ENCODE data around the gene FXR2. TPM values are rescaled to one million over a fixed set of nuclear protein-coding genes. Genes with fewer than 3 reads are reported as not detected.

FXR2 gene
- polyA plus RNA-seq, 1 donor from 2014 or later: 118 TPM

DNA sequence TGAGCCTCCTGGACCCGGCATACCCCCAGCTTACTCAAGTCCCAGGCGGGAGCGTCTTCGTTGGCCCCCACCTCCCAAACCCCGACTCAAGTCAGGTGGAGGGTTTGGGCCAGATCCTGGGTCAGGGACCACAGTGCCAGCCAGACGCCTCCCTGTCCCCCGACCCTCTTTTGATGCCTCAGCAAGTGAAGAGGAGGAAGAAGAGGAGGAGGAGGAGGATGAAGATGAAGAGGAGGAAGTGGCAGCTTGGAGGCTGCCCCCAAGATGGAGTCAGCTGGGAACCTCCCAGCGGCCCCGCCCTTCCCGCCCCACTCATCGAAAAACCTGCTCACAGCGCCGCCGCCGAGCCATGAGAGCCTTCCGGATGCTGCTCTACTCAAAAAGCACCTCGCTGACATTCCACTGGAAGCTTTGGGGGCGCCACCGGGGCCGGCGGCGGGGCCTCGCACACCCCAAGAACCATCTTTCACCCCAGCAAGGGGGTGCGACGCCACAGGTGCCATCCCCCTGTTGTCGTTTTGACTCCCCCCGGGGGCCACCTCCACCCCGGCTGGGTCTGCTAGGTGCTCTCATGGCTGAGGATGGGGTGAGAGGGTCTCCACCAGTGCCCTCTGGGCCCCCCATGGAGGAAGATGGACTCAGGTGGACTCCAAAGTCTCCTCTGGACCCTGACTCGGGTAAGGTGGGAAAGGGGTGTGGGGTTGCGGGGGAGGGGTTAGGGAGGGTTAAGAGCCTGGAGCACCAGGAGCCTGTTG, 51.4 kb downstream of the FXR2 start:
- Histone ChIP-seq H3K27ac (ENCODE audit: low read length) (no peak overlapping the region), H4K20me1 (ENCODE audit: insufficient read depth) (no peaks in the 10 kb centered on the region), H3K36me3 (ENCODE audit: insufficient read depth, low read length) (no peaks in the 10 kb centered on the region), H3K79me2 (replicated peaks; ENCODE audit: insufficient read depth, low read length) (peaks cover 18% of the 10 kb centered on the region), H3K4me3 (ENCODE audit: low read length) (peak overlapping the region; percentile 90), H2AFZ (ENCODE audit: low read depth, low read length) (no peak overlapping the region), H3K4me2 (ENCODE audit: low read length) (peak overlapping the region; percentile 100), H3K9ac (ENCODE audit: low read length) (peak overlapping the region; percentile 89), H3F3A (ENCODE audit: insufficient read depth, low read length, poor library complexity, severe bottlenecking) (no peaks in the 10 kb centered on the region), H3K9me2 (ENCODE audit: insufficient read depth, low read length) (no peaks in the 10 kb centered on the region), H3K9me3 (ENCODE audit: low read length) (no peaks in the 10 kb centered on the region), H3K27me3 (ENCODE audit: insufficient read depth, low read depth, low read length) (no peaks in the 10 kb centered on the region)
- TF ChIP-seq, protein P1, sequence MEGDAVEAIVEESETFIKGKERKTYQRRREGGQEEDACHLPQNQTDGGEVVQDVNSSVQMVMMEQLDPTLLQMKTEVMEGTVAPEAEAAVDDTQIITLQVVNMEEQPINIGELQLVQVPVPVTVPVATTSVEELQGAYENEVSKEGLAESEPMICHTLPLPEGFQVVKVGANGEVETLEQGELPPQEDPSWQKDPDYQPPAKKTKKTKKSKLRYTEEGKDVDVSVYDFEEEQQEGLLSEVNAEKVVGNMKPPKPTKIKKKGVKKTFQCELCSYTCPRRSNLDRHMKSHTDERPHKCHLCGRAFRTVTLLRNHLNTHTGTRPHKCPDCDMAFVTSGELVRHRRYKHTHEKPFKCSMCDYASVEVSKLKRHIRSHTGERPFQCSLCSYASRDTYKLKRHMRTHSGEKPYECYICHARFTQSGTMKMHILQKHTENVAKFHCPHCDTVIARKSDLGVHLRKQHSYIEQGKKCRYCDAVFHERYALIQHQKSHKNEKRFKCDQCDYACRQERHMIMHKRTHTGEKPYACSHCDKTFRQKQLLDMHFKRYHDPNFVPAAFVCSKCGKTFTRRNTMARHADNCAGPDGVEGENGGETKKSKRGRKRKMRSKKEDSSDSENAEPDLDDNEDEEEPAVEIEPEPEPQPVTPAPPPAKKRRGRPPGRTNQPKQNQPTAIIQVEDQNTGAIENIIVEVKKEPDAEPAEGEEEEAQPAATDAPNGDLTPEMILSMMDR (IDR thresholded peaks at IDR 0.05; ENCODE audit: poor library complexity, severe bottlenecking): no peak
- no peak for TF ChIP-seq EZH2 (IDR thresholded peaks at IDR 0.05; ENCODE audit: borderline replicate concordance, insufficient read depth, low read length, poor library complexity, severe bottlenecking)
- TF ChIP-seq, protein P2, sequence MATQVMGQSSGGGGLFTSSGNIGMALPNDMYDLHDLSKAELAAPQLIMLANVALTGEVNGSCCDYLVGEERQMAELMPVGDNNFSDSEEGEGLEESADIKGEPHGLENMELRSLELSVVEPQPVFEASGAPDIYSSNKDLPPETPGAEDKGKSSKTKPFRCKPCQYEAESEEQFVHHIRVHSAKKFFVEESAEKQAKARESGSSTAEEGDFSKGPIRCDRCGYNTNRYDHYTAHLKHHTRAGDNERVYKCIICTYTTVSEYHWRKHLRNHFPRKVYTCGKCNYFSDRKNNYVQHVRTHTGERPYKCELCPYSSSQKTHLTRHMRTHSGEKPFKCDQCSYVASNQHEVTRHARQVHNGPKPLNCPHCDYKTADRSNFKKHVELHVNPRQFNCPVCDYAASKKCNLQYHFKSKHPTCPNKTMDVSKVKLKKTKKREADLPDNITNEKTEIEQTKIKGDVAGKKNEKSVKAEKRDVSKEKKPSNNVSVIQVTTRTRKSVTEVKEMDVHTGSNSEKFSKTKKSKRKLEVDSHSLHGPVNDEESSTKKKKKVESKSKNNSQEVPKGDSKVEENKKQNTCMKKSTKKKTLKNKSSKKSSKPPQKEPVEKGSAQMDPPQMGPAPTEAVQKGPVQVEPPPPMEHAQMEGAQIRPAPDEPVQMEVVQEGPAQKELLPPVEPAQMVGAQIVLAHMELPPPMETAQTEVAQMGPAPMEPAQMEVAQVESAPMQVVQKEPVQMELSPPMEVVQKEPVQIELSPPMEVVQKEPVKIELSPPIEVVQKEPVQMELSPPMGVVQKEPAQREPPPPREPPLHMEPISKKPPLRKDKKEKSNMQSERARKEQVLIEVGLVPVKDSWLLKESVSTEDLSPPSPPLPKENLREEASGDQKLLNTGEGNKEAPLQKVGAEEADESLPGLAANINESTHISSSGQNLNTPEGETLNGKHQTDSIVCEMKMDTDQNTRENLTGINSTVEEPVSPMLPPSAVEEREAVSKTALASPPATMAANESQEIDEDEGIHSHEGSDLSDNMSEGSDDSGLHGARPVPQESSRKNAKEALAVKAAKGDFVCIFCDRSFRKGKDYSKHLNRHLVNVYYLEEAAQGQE (IDR thresholded peaks at IDR 0.05; ENCODE audit: borderline replicate concordance): no peak

DNA sequence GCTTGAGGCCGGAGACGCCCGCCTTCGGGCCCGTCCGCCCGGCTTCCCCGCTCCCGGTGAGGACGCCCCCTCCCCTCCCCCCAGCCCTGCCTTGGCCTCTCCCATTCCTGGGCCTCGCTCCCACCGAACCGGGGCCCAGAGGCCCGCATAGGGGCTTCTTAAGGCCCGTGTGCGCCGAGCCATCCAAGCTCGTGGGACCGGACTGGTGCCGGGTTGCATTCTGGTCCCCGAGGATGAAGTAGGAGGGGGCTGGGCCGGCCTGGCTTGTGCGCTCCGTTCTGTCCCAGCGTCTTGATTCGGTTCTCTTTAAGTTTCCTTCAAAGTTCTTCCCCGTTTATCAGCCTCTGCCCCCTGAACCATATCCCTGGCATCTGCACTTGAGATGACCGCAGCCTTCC, 52.5 kb downstream of the FXR2 start:
- Histone ChIP-seq H2AFZ (ENCODE audit: low read depth, low read length) (peak overlapping the region; percentile 21), H3K79me2 (replicated peaks; ENCODE audit: insufficient read depth, low read length) (peaks cover 18% of the 10 kb centered on the region)
- no peak for TF ChIP-seq POLR2AphosphoS5 (IDR thresholded peaks at IDR 0.05)
- no peak for TF ChIP-seq MXI1 (conservative IDR thresholded peaks at IDR 0.05; ENCODE audit: poor library complexity, severe bottlenecking)
- TF ChIP-seq EP300 (conservative IDR thresholded peaks at IDR 0.05; ENCODE audit: poor library complexity, severe bottlenecking): no peak
- TF ChIP-seq, protein P2 (IDR thresholded peaks at IDR 0.05; ENCODE audit: borderline replicate concordance): no peak
- no peak for TF ChIP-seq EZH2 (IDR thresholded peaks at IDR 0.05; ENCODE audit: borderline replicate concordance, insufficient read depth, low read length, poor library complexity, severe bottlenecking)
- TF ChIP-seq RAD21 (conservative IDR thresholded peaks at IDR 0.05): no peak
- no peak for TF ChIP-seq TAF1 (IDR thresholded peaks at IDR 0.05; ENCODE audit: low read depth)
- TF ChIP-seq SMC3 (conservative IDR thresholded peaks at IDR 0.05; ENCODE audit: poor library complexity): no peak
- TF ChIP-seq, protein P1 (IDR thresholded peaks at IDR 0.05; ENCODE audit: poor library complexity, severe bottlenecking): no peak

More for the DNA sequence above, 52.5 kb downstream of the FXR2 start:
- Histone ChIP-seq H3K9ac (ENCODE audit: low read length) (peak overlapping the region; percentile 89), H3K27me3 (ENCODE audit: insufficient read depth, low read depth, low read length) (no peaks in the 10 kb centered on the region), H3K4me3 (ENCODE audit: low read length) (peak overlapping the region; percentile 90), H3K9me3 (ENCODE audit: low read length) (no peaks in the 10 kb centered on the region), H3K4me2 (ENCODE audit: low read length) (peak overlapping the region; percentile 100), H3F3A (ENCODE audit: insufficient read depth, low read length, poor library complexity, severe bottlenecking) (no peaks in the 10 kb centered on the region), H3K9me2 (ENCODE audit: insufficient read depth, low read length) (no peaks in the 10 kb centered on the region), H4K20me1 (ENCODE audit: insufficient read depth) (no peaks in the 10 kb centered on the region), H3K36me3 (ENCODE audit: insufficient read depth, low read length) (no peaks in the 10 kb centered on the region), H3K27ac (ENCODE audit: low read length) (peak overlapping the region; percentile 79)

All from neural cell (in vitro differentiated cells).